Bronchial epithelial cell (primary cell): ENCODE results near the gene ZFP92. TPM values are rescaled to one million over a fixed set of nuclear protein-coding genes. Genes with fewer than 3 reads are reported as not detected.

Experiments
- DNase-seq: peaks from one replicate; pipeline ENCODE4 v3.0.0-alpha.2; 2010; ENCODE audit warnings: low read depth
- FAIRE-seq: peaks from 2 replicates; lab custom pipeline; 2011; peaks lifted over from hg19 to GRCh38; lab: Jason Lieb, UNC
- H3K27me3 ChIP-seq: 2 replicates; pipeline ENCODE4 v1.5.1; 2011; ENCODE audit warnings: low read length; ENCODE audit not compliant: control insufficient read depth, insufficient read depth
- H3K36me3 ChIP-seq: 2 replicates; pipeline ENCODE4 v1.5.1; 2011; ENCODE audit warnings: low read length; ENCODE audit not compliant: control insufficient read depth, insufficient read depth
- H3K4me3 ChIP-seq: 2 replicates; pipeline ENCODE4 v1.5.1; 2011; ENCODE audit warnings: mild to moderate bottlenecking, low read depth, low read length, control low read depth
- total RNA-seq: library from RNA; depleted of rRNA; stranded (reverse); fragments of >200 nt; gene quantifications from 2 replicates; pipeline ENCODE4 v1.2.1, GENCODE V29; 2014
- TF ChIP-seq, protein P1 (sequence below): IDR thresholded peaks from 2 replicates; pipeline ENCODE4 v1.5.1; 2011; ENCODE audit warnings: mild to moderate bottlenecking, moderate library complexity, low read length, control low read depth, inconsistent platforms; ENCODE audit not compliant: insufficient read depth, severe bottlenecking

The ZFP92 gene
- total RNA-seq, 1 donor from 2014 or later = 0.53 TPM

DNA sequence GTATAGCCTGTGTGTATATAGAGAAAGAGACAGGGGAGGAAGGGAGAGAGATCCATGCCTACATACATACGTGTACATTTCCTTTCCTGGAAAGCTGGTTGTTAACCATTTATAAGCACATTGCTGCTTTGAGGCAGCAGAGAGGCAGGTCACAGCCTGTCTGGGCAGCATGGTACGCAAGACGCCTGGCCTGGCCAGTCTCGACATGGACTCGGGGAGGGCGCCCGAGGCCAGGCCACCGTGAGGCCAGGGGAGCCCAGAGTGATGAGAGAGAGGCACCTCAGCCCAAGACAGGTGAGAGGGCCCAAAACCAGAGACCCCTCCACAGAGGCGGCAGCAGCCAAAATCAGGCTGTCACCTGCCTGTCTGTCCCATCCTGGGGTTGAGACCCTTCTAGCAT is 30.7 kb downstream of the ZFP92 start:
- Histone ChIP-seq H3K36me3 (no peaks in the 10 kb centered on the region), H3K27me3 (no peaks in the 10 kb centered on the region), H3K4me3 (no peak overlapping the region)
- FAIRE-seq (no peak), DNase-seq (peak; percentile 86)
- TF ChIP-seq, protein P1, sequence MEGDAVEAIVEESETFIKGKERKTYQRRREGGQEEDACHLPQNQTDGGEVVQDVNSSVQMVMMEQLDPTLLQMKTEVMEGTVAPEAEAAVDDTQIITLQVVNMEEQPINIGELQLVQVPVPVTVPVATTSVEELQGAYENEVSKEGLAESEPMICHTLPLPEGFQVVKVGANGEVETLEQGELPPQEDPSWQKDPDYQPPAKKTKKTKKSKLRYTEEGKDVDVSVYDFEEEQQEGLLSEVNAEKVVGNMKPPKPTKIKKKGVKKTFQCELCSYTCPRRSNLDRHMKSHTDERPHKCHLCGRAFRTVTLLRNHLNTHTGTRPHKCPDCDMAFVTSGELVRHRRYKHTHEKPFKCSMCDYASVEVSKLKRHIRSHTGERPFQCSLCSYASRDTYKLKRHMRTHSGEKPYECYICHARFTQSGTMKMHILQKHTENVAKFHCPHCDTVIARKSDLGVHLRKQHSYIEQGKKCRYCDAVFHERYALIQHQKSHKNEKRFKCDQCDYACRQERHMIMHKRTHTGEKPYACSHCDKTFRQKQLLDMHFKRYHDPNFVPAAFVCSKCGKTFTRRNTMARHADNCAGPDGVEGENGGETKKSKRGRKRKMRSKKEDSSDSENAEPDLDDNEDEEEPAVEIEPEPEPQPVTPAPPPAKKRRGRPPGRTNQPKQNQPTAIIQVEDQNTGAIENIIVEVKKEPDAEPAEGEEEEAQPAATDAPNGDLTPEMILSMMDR = no peak

DNA sequence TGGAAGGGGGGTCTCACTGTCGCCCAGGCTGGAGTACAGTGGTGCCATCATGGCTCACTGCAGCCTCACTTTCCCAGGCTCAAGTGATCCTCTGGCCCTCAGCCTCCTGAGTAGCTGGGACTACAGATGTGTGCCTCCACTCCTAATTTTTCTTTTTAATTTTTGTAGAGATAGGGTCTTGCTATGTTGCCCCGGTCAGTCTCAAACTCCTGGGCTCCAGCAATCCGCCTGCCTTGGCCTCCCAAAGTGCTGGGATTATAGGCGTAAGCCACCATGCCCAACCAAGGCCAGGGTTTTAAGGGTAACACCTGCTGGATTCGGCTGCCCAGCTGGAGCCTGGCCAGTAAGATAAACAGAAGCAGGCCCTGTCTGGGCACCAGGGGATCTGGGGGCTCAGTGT is 31.2 kb downstream of the ZFP92 start:
- H3K27me3 ChIP-seq = no peaks in the 10 kb centered on the region
- no peak overlapping the region for H3K4me3 ChIP-seq
- TF ChIP-seq, protein P1 = no peak
- DNase-seq (no peak), FAIRE-seq (no peak)
- H3K36me3 ChIP-seq = no peaks in the 10 kb centered on the region

DNA sequence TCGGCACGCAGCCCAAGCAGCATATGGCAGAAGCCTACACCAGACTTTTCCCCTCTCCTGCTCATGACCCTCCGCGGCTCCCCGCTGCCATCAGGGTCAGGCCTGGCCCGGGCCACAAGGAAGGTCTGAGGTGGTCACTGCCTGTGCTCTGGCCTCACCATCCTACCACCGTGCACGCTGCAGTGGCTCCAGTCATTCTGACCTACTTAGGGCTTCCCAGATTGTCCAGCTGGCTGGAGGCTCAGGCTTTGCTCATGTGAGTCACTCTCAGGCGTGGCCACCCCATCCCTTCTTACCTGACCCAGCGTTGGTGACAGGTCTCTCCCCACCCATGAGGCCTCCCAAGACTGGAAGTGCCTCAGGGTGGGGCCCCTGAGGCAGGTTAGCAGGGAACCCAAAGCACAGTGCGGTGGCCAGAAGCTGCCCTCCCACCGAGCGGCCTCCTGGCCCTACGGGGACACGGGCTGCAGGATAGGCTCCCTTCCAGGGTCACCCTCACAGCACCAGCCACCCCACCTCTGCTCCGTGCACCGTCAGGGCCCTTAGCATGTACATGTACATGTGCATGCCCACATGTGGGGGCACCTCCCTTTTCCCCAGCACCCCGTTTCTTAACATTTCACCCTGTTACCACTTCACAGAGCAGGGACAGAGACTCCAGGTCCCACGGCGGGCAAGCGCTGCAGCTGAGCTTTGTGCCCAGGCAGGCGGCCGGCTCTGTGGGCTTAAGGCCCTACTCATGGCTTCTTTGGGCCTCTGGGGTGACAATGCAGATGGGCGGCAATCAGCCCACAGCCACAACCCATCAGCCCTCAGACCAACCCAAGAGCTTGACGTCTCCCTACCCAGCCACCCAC is 32.4 kb downstream of the ZFP92 start:
- FAIRE-seq (no peak), DNase-seq (peak; percentile 1)
- H3K36me3 ChIP-seq = no peaks in the 10 kb centered on the region
- TF ChIP-seq, protein P1 = no peak
- H3K4me3 ChIP-seq = no peak overlapping the region
- no peaks in the 10 kb centered on the region for H3K27me3 ChIP-seq

DNA sequence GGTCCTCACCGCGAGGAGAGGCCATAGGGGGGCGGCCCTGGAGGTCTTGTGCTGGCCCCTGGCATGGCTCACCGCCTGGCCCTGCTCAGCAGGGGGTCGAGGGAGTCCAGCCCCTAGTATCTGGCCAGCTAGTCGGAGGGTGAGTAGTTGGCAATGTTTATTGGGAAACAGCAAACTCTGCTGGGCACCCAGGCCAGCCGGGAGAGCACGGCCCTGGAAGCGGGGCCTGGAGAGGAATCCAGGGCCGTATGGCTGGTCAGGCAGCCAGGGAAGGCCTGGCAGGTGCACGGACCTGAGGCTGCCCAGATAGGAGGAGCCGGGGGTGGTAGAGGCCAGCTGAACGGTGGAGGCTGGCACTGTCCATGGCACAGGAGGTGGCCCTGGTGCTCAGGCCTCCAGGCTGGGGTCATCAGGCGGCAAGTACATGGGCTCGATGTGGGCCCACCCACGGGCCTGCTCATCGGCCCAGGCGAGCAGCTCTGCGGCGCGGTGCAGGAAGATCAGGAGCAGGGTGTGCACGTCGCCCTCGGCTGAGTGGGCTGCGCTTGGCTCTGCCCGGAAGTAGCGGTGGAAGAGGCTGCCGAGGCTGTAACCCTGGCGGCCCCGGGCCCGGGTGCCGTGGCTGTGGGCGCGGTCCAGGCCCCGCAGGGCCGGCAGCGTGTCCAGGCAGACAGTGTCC is 33.2 kb downstream of the ZFP92 start:
- H3K36me3 ChIP-seq = no peaks in the 10 kb centered on the region
- no peaks in the 10 kb centered on the region for H3K27me3 ChIP-seq
- H3K4me3 ChIP-seq = no peak overlapping the region
- FAIRE-seq = no peak
- no peak for DNase-seq
- TF ChIP-seq, protein P1 = no peak

DNA sequence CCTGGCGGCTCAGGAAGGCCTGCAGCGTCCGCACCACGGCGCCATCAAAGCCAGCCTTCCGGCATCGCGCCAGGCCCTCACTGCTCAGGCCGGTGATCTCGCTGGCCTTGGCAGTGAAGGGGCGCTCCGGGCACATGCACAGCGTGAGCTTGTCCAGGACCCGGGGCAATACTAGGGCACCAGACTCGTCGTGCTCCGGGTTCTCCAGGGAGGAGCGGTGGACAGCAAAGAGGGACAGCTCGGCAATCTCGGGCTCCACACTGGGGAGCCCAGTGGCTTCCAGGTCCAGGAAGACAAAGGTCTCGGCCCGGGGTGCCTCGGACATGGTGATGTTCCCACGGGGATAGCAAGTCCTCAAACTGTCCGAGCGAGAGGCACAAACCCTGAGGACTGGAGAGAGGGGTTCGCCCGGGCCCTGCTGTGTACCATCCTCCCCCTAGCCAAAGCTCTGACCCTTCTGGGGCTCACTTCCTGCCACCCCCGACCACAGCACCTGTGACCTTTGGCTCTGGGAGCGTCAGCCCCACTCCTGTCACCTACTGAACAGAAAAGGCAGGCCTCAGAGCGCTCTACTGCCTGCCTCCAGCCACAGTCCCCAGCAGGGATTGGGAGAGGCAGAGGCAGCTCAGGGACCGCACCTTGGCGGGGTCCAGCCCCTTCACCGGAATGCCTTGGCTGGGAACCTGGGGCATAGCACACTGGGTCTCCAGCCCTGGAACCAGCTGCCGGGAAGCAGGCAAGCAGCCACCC is 34.0 kb downstream of the ZFP92 start:
- TF ChIP-seq, protein P1 = no peak
- DNase-seq = no peak
- FAIRE-seq = no peak
- H3K27me3 ChIP-seq = no peaks in the 10 kb centered on the region
- H3K36me3 ChIP-seq = no peaks in the 10 kb centered on the region
- H3K4me3 ChIP-seq = no peak overlapping the region
